HepG2 (cell line): ENCODE measurements around the gene FBXO5.

Experiments
- GTF2F1 ChIP-seq: fragments of 150-350 bp; IDR thresholded peaks from 2 replicates; pipeline ENCODE4 v1.6.1; 2014; ENCODE audit warnings: low read length
- NFE2L2 ChIP-seq: fragments of 150-350 bp; IDR thresholded peaks from 2 replicates; pipeline ENCODE4 v1.6.1; 2014; ENCODE audit warnings: low read length
- SRSF1 ChIP-seq: fragments of 200-400 bp; formaldehyde crosslinking; optimal IDR thresholded peaks from 2 replicates; pipeline ENCODE3; 2017; ENCODE audit warnings: mild to moderate bottlenecking, low read depth, low read length, moderate library complexity
- ZBTB7B ChIP-seq: sonication (generic); formaldehyde crosslinking; IDR thresholded peaks from 2 replicates; pipeline ENCODE4 v1.4.0; 2020; ENCODE audit warnings: missing genetic modification reagents
- TF ChIP-seq, protein P1 (sequence below): sonication (generic); formaldehyde crosslinking; IDR thresholded peaks from 2 replicates; pipeline ENCODE4 v1.5.0; 2020; ENCODE audit warnings: mild to moderate bottlenecking, missing genetic modification reagents, moderate library complexity

- TF ChIP-seq SRSF1: no peak
- TF ChIP-seq GTF2F1: no peak
- TF ChIP-seq, protein P1, sequence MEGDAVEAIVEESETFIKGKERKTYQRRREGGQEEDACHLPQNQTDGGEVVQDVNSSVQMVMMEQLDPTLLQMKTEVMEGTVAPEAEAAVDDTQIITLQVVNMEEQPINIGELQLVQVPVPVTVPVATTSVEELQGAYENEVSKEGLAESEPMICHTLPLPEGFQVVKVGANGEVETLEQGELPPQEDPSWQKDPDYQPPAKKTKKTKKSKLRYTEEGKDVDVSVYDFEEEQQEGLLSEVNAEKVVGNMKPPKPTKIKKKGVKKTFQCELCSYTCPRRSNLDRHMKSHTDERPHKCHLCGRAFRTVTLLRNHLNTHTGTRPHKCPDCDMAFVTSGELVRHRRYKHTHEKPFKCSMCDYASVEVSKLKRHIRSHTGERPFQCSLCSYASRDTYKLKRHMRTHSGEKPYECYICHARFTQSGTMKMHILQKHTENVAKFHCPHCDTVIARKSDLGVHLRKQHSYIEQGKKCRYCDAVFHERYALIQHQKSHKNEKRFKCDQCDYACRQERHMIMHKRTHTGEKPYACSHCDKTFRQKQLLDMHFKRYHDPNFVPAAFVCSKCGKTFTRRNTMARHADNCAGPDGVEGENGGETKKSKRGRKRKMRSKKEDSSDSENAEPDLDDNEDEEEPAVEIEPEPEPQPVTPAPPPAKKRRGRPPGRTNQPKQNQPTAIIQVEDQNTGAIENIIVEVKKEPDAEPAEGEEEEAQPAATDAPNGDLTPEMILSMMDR: peak; percentile 25; the same call in 1 of the 2 replicates
- no peak for TF ChIP-seq NFE2L2
- TF ChIP-seq ZBTB7B (CRISPR knock-in tag): no peak
Measured at GRCh38 chr6:153032255-153032882, 49.5 kb upstream of the FBXO5 start.
